Breast epithelium (tissue), 3 donors: ENCODE data around the gene ADAM12.

Experiments used
- POLR2A ChIP-seq: fragments of 450-650 bp; IDR thresholded peaks from one replicate; pipeline ENCODE4 v1.6.1; 2016; ENCODE audit warnings: antibody characterized with exemption, mild to moderate bottlenecking, moderate library complexity
- POLR2AphosphoS5 ChIP-seq, 3 donors: sonication (generic); formaldehyde crosslinking; IDR thresholded peaks; one replicate each; pipeline ENCODE4 v1.6.1; 2017; ENCODE audit warnings: antibody characterized with exemption in 3 of 3
- TF ChIP-seq, protein P1 (sequence below), 3 donors: fragments of 450-650 bp; IDR thresholded peaks; one replicate each; pipeline ENCODE4 v1.5.1; 2016 to 2017; ENCODE audit warnings: antibody characterized with exemption in 3 of 3, mild to moderate bottlenecking in 3 of 3, moderate library complexity in 3 of 3

DNA sequence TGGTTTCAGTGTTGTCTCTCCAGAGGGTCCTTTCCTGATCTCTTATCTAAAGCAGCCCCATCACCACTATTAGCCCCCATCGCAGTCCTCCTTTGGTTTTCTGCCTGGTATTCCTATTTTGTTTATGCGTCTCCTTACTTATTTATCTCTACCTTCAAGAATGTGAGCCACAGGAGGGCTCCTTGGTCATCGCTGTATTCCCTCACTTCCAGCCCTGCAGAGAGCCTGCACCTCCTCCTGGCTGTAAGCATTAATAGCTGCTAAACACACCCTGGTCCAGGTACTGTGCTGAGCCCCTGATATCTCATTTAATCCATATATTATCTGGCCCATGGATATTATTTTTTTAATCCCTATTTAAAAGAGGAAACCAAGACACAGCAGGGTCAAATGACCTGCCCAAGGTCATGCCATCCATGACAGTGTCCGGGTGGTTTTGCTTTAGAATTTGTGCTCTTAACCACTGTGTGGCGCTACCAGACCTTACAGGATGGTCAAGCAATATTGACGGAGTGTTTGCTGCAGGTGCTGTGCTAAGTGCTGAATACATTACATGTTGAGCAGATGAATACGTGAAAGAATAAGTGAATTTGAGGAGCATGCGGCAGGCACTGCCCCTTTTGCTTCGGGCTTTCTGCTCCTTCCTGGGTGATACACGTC lies 227.2 kb downstream of the ADAM12 start:
- TF ChIP-seq, protein P1, sequence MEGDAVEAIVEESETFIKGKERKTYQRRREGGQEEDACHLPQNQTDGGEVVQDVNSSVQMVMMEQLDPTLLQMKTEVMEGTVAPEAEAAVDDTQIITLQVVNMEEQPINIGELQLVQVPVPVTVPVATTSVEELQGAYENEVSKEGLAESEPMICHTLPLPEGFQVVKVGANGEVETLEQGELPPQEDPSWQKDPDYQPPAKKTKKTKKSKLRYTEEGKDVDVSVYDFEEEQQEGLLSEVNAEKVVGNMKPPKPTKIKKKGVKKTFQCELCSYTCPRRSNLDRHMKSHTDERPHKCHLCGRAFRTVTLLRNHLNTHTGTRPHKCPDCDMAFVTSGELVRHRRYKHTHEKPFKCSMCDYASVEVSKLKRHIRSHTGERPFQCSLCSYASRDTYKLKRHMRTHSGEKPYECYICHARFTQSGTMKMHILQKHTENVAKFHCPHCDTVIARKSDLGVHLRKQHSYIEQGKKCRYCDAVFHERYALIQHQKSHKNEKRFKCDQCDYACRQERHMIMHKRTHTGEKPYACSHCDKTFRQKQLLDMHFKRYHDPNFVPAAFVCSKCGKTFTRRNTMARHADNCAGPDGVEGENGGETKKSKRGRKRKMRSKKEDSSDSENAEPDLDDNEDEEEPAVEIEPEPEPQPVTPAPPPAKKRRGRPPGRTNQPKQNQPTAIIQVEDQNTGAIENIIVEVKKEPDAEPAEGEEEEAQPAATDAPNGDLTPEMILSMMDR (IDR thresholded peaks at IDR 0.05), result no peak
- TF ChIP-seq POLR2A (no peak), POLR2AphosphoS5 (IDR thresholded peaks at IDR 0.05) (no peak)
